GM12878 (cell line): ENCODE measurements around the gene EFCAB13. TPM values are rescaled to one million over a fixed set of nuclear protein-coding genes. Genes with fewer than 3 reads are reported as not detected.

Experiments used
- ATAC-seq: fragments of 200-7000 bp; cut with Tn5 transposase; 3 replicates; pipeline ENCODE4 v1.9.1; 2020; ENCODE audit warnings: mild to moderate bottlenecking, moderate library complexity
- BruUV-seq: library from RNA; stranded (reverse); fragments of 400-500 nt; replicated peaks from 2 replicates; lab custom pipeline; 2021; lab: Mats Ljungman, UMichigan
- CTCF ChIA-PET: fragments of 300-600 bp; sonication (Branson Sonifier 250); formaldehyde crosslinking; extraction: SDS; loops from one replicate; lab custom pipeline; 2021; ENCODE audit warnings: inconsistent platforms; lab: Yijun Ruan, JAX
- POLR2A ChIA-PET: fragments of 350-600 bp; formaldehyde crosslinking; extraction: SDS; loops from one replicate; lab custom pipeline; 2021; ENCODE audit warnings: inconsistent platforms; lab: Charles Lee
- RAD21 ChIA-PET: fragments of 300-600 bp; sonication (Branson Sonifier 250); formaldehyde crosslinking; loops from one replicate; lab custom pipeline; 2023; ENCODE audit warnings: antibody characterized with exemption; ENCODE audit not compliant: unreplicated experiment; lab: Charles Lee
- SMC1A ChIA-PET: fragments of 300-600 bp; sonication (Branson Sonifier 250); formaldehyde crosslinking; loops from one replicate; lab custom pipeline; 2023; ENCODE audit not compliant: unreplicated experiment, uncharacterized antibody; lab: Charles Lee
- DNase-seq: peaks from one replicate; pipeline ENCODE4 v3.0.0-alpha.2; 2011; ENCODE audit warnings: low read depth, low spot score
- FAIRE-seq: peaks from 3 replicates; lab custom pipeline; 2011; peaks lifted over from hg19 to GRCh38; lab: Jason Lieb, UNC
- H2AFZ ChIP-seq: 2 replicates; pipeline ENCODE4 v1.6.0; 2011; ENCODE audit warnings: low read depth, low read length, control low read depth; ENCODE audit not compliant: control insufficient read depth
- H3K27ac ChIP-seq: 2 replicates; pipeline ENCODE4 v1.5.1; 2011; ENCODE audit warnings: control low read depth; ENCODE audit not compliant: control insufficient read depth, insufficient read depth
- H3K27me3 ChIP-seq, 2 experiments: replicated peaks in 1 of 2; 2 replicates each; pipeline versions ENCODE4 v1.6.0 to v1.6.1; 2011; ENCODE audit warnings: low read length in 1 of 2; ENCODE audit not compliant: control insufficient read depth in 2 of 2, insufficient read depth in 2 of 2
- H3K36me3 ChIP-seq, 2 experiments: 2 replicates each; pipeline ENCODE4 v1.5.1; 2011; ENCODE audit warnings: low read length in 1 of 2; ENCODE audit not compliant: control insufficient read depth in 2 of 2, insufficient read depth in 2 of 2
- H3K4me1 ChIP-seq: 2 replicates; pipeline ENCODE4 v1.6.1; 2011; ENCODE audit warnings: mild to moderate bottlenecking, low read length, moderate library complexity, mixed read lengths; ENCODE audit not compliant: control insufficient read depth, insufficient read depth
- H3K4me2 ChIP-seq: 2 replicates; pipeline ENCODE4 v1.6.0; 2011; ENCODE audit warnings: control low read depth; ENCODE audit not compliant: control insufficient read depth, insufficient read depth
- H3K4me3 ChIP-seq: fragments of 200-600 bp; sonication (generic); 2 replicates; pipeline ENCODE4 v1.5.1; 2016
- H3K79me2 ChIP-seq: 2 replicates; pipeline ENCODE4 v1.6.0; 2011; ENCODE audit warnings: low read length; ENCODE audit not compliant: control insufficient read depth, insufficient read depth
- H3K9ac ChIP-seq: 2 replicates; pipeline ENCODE4 v1.8.0; 2011; ENCODE audit warnings: low read length, control low read depth, mixed read lengths; ENCODE audit not compliant: control insufficient read depth, insufficient read depth
- H3K9me3 ChIP-seq: replicated peaks from 3 replicates; pipeline ENCODE4 v1.5.1; 2011; ENCODE audit warnings: mild to moderate bottlenecking, low read length; ENCODE audit not compliant: control insufficient read depth, insufficient read depth
- H4K20me1 ChIP-seq: 2 replicates; pipeline ENCODE4 v1.6.0; 2011; ENCODE audit not compliant: control insufficient read depth, insufficient read depth
- HCFC1 ChIP-seq: fragments of 150-350 bp; IDR thresholded peaks from 2 replicates; pipeline ENCODE4 v1.6.1; 2014; ENCODE audit warnings: low read length
- JUND ChIP-seq: IDR thresholded peaks from 2 replicates; pipeline ENCODE4 v1.6.1; 2012; ENCODE audit warnings: low read depth, mild to moderate bottlenecking, low read length, improper control_type of control experiment, moderate library complexity
- NR2C2 ChIP-seq: IDR thresholded peaks from 2 replicates; pipeline ENCODE4 v1.6.1; 2011; ENCODE audit warnings: borderline replicate concordance, low read depth; ENCODE audit not compliant: control insufficient read depth, insufficient read length
- PAX8 ChIP-seq: fragments of 450-650 bp; IDR thresholded peaks from 2 replicates; pipeline ENCODE4 v1.6.1; 2017; ENCODE audit warnings: mild to moderate bottlenecking, moderate library complexity
- SP1 ChIP-seq: IDR thresholded peaks from one replicate; pipeline ENCODE4 v1.6.1; 2011; ENCODE audit warnings: low read depth, low read length
- ZNF592 ChIP-seq: fragments of 450-650 bp; IDR thresholded peaks from 2 replicates; pipeline ENCODE4 v1.6.1; 2017; ENCODE audit warnings: mild to moderate bottlenecking, moderate library complexity
- ZSCAN29 ChIP-seq: fragments of 450-650 bp; IDR thresholded peaks from 2 replicates; pipeline ENCODE4 v1.6.1; 2017; ENCODE audit warnings: mild to moderate bottlenecking, moderate library complexity
- WGBS: methylation state at CpG from one replicate; pipeline ENCODE4 v1.1.6; 2016; ENCODE audit warnings: low lambda C conversion rate; ENCODE audit not compliant: insufficient replicate concordance, insufficient coverage; ENCODE audit errors: missing lambda C conversion rate; 5-methylcytosine and 5-hydroxymethylcytosine counted together
- in situ Hi-C: fragments of 300-500 bp; cut with MboI; formaldehyde crosslinking; loops from 9 replicates; pipeline ENCODE4 v1.14.3; 2018; ENCODE audit warnings: mixed read lengths
- intact Hi-C: fragments of 100-400 bp; cut with micrococcal nuclease; formaldehyde crosslinking; loops from one replicate; pipeline ENCODE4 v1.14.2; 2022; ENCODE audit not compliant: unreplicated experiment
- polyA plus RNA-seq, 11 experiments: library from polyadenylated mRNA; depleted of rRNA in 4 of 11; unstranded in 6 of 11; stranded (reverse) in 5 of 11; fragments of >200 nt; fragmentation: Nextera tagmentation in 4 of 11; fragmentation: Illumina TruSeq in 1 of 11; extraction: Ambion mirVana in 4 of 11; extraction: Trizol in 1 of 11; gene quantifications; 1 replicate in 1 of 11; 2 replicates in 10 of 11; pipeline versions ENCODE4 v1.2.1 to v1.2.3, GENCODE V29; 2011 to 2016; ENCODE audit warnings: inconsistent platforms in 2 of 11, missing spikeins in 2 of 11, low read depth in 1 of 11
- total RNA-seq, 4 experiments: library from RNA; depleted of rRNA in 3 of 4; stranded (reverse); fragments of >200 nt in 3 of 4; fragmentation: Illumina TruSeq in 1 of 4; extraction: Trizol in 1 of 4; gene quantifications; 2 replicates each; pipeline versions ENCODE4 v1.2.1 to v1.2.3, GENCODE V29; 2013 to 2021
- TF ChIP-seq, protein P1 (sequence below): fragments of 450-650 bp; IDR thresholded peaks from 2 replicates; pipeline ENCODE4 v1.6.1; 2017; ENCODE audit warnings: borderline replicate concordance
- TF ChIP-seq, protein P2 (sequence below): fragments of 450-650 bp; formaldehyde crosslinking; IDR thresholded peaks from 2 replicates; pipeline ENCODE4 v1.4.0; 2022; ENCODE audit warnings: mild to moderate bottlenecking, moderate library complexity
- TF ChIP-seq, protein P3 (sequence below): fragments of 450-650 bp; formaldehyde crosslinking; IDR thresholded peaks from 2 replicates; pipeline ENCODE4 v1.4.0; 2020; ENCODE audit warnings: mild to moderate bottlenecking, moderate library complexity

The EFCAB13 gene
- total and polyA plus RNA-seq, 10 of the 15 experiments (the other 5 are each of a cell fraction or from before 2014, with no cell fraction given), result 0.90 to 8.7 (median 5.0) TPM

GRCh38 chr17:47400333-47400732, 76.6 kb downstream of the EFCAB13 start (continued):
- TF ChIP-seq ZNF592 (no peak), ZSCAN29 (no peak), SP1 (no peak), PAX8 (no peak), JUND (no peak)
- TF ChIP-seq, protein P1, sequence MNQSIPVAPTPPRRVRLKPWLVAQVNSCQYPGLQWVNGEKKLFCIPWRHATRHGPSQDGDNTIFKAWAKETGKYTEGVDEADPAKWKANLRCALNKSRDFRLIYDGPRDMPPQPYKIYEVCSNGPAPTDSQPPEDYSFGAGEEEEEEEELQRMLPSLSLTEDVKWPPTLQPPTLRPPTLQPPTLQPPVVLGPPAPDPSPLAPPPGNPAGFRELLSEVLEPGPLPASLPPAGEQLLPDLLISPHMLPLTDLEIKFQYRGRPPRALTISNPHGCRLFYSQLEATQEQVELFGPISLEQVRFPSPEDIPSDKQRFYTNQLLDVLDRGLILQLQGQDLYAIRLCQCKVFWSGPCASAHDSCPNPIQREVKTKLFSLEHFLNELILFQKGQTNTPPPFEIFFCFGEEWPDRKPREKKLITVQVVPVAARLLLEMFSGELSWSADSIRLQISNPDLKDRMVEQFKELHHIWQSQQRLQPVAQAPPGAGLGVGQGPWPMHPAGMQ, result no peak

- DNase-seq, result no peak
- Histone ChIP-seq H3K36me3 (no peaks in the 10 kb centered on the region), H2AFZ (no peak overlapping the region), H3K27ac (no peak overlapping the region), H3K27me3 (no peaks in the 10 kb centered on the region), H3K4me1 (no peaks in the 10 kb centered on the region), H3K79me2 (no peaks in the 10 kb centered on the region), H4K20me1 (no peaks in the 10 kb centered on the region), H3K9ac (no peak overlapping the region), H3K4me3 (no peak overlapping the region), H3K4me2 (no peak overlapping the region), H3K9me3 (no peaks in the 10 kb centered on the region)
- 91% methylated on average over 2 of the region's 2 CpGs for WGBS
- in situ Hi-C loops, result no loop called here
- intact Hi-C loops, result no loop called here
- FAIRE-seq, result no peak
- RAD21 ChIA-PET, result no interaction called here
- ATAC-seq, result no peak
- SMC1A ChIA-PET, result interaction anchor here (0.6 to 1.4 kb wide), 4 partner anchors 28 to 1733 kb away, joined by 3 to 4 read pairs (median 4); no protein-coding TSS in a partner anchor
- BruUV-seq, result no TSS peak
- POLR2A ChIA-PET, result interaction anchor here (0.6 kb wide), 1 partner anchor 242 kb away, joined by 7 read pairs; no protein-coding TSS in a partner anchor
- CTCF ChIA-PET, result interaction anchor here (0.9 to 1.1 kb wide), 2 partner anchors 45 to 172 kb away, joined by 3 read pairs; no protein-coding TSS in a partner anchor
- TF ChIP-seq, protein P2, sequence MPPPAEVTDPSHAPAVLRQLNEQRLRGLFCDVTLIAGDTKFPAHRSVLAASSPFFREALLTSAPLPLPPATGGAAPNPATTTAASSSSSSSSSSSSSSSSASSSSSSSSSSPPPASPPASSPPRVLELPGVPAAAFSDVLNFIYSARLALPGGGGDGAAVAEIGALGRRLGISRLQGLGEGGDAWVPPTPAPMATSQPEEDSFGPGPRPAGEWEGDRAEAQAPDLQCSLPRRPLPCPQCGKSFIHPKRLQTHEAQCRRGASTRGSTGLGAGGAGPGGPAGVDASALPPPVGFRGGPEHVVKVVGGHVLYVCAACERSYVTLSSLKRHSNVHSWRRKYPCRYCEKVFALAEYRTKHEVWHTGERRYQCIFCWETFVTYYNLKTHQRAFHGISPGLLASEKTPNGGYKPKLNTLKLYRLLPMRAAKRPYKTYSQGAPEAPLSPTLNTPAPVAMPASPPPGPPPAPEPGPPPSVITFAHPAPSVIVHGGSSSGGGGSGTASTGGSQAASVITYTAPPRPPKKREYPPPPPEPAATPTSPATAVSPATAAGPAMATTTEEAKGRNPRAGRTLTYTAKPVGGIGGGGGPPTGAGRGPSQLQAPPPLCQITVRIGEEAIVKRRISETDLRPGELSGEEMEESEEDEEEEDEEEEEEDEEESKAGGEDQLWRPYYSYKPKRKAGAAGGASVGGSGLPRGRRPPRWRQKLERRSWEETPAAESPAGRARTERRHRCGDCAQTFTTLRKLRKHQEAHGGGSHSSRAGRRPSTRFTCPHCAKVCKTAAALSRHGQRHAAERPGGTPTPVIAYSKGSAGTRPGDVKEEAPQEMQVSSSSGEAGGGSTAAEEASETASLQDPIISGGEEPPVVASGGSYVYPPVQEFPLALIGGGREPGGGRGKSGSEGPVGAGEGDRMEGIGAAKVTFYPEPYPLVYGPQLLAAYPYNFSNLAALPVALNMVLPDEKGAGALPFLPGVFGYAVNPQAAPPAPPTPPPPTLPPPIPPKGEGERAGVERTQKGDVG (CRISPR knock-in tag), result no peak
- TF ChIP-seq HCFC1 (no peak), NR2C2 (no peak)
- TF ChIP-seq, protein P3, sequence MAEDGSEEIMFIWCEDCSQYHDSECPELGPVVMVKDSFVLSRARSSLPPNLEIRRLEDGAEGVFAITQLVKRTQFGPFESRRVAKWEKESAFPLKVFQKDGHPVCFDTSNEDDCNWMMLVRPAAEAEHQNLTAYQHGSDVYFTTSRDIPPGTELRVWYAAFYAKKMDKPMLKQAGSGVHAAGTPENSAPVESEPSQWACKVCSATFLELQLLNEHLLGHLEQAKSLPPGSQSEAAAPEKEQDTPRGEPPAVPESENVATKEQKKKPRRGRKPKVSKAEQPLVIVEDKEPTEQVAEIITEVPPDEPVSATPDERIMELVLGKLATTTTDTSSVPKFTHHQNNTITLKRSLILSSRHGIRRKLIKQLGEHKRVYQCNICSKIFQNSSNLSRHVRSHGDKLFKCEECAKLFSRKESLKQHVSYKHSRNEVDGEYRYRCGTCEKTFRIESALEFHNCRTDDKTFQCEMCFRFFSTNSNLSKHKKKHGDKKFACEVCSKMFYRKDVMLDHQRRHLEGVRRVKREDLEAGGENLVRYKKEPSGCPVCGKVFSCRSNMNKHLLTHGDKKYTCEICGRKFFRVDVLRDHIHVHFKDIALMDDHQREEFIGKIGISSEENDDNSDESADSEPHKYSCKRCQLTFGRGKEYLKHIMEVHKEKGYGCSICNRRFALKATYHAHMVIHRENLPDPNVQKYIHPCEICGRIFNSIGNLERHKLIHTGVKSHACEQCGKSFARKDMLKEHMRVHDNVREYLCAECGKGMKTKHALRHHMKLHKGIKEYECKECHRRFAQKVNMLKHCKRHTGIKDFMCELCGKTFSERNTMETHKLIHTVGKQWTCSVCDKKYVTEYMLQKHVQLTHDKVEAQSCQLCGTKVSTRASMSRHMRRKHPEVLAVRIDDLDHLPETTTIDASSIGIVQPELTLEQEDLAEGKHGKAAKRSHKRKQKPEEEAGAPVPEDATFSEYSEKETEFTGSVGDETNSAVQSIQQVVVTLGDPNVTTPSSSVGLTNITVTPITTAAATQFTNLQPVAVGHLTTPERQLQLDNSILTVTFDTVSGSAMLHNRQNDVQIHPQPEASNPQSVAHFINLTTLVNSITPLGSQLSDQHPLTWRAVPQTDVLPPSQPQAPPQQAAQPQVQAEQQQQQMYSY (CRISPR knock-in tag), result no peak
These were observed 77.3 kb downstream of the EFCAB13 start for GRCh38 chr17:47401100-47401499.
